A673 (cell line): ENCODE data around the gene HSPG2.

Experiments used
- EZH2 ChIP-seq: fragments of 200-600 bp; sonication (generic); IDR thresholded peaks from 2 replicates; pipeline ENCODE4 v1.6.1; 2017; ENCODE audit warnings: borderline replicate concordance, low read depth, mild to moderate bottlenecking, mixed read lengths, antibody characterized with exemption, low read length; ENCODE audit not compliant: poor library complexity, severe bottlenecking
- TF ChIP-seq, protein P1 (sequence below): fragments of 300-800, 200-600 bp; sonication (generic); conservative IDR thresholded peaks from 2 replicates; pipeline ENCODE4 v1.5.1; 2017; ENCODE audit warnings: low read depth, mild to moderate bottlenecking, antibody characterized with exemption, low read length, moderate library complexity, mixed read lengths

DNA sequence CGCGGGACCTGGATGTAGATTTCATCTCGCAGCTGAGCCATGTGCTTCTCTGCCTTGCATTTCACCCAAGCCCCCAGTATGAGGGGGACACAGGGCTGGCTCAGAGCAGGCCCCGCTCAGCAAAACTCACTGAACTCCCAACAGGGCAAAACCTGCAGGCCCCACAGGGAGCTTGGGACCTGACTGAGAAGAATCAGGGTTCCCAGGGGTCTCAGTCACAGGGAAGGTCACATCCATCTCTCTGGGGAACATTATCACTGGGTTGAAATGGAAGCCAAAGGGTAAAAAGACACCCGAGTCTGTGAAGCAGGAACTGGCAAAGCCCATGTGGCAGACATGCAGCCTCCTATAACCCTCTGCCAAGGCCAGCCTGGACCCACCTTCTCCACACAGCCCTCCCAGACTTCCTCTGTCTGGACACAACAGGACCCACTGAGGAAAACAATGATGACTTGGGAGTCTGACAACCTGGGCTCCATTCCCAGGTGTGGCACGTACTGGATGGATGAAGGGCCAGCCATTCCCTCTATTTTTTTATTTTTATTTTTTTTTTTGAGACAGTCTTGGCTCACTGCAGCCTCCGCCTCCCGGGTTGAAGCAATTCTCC lies 11.7 kb downstream of the HSPG2 start:
- TF ChIP-seq, protein P1, sequence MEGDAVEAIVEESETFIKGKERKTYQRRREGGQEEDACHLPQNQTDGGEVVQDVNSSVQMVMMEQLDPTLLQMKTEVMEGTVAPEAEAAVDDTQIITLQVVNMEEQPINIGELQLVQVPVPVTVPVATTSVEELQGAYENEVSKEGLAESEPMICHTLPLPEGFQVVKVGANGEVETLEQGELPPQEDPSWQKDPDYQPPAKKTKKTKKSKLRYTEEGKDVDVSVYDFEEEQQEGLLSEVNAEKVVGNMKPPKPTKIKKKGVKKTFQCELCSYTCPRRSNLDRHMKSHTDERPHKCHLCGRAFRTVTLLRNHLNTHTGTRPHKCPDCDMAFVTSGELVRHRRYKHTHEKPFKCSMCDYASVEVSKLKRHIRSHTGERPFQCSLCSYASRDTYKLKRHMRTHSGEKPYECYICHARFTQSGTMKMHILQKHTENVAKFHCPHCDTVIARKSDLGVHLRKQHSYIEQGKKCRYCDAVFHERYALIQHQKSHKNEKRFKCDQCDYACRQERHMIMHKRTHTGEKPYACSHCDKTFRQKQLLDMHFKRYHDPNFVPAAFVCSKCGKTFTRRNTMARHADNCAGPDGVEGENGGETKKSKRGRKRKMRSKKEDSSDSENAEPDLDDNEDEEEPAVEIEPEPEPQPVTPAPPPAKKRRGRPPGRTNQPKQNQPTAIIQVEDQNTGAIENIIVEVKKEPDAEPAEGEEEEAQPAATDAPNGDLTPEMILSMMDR, result no peak
- TF ChIP-seq EZH2, result no peak
